EL (cell line): Measurements from ENCODE around the gene DOHH.
A peak's percentile ranks its signal among the peaks of the same experiment; 100 is the strongest.

Source experiments
- DNase-seq: peaks from one replicate; pipeline ENCODE4 v3.0.0-alpha.2; 2016

DOHH gene

GRCh38 chr19:3499738-3500428 is 591 bp downstream of the DOHH start:
- DNase-seq: no peak

- DNase-seq: no peak
Measured at GRCh38 chr19:3497757-3498520, 2.5 kb downstream of the DOHH start.

GRCh38 chr19:3496392-3497273 is 3.8 kb downstream of the DOHH start:
- DNase-seq: no peak

GRCh38 chr19:3494559-3494958 is 5.9 kb downstream of the DOHH start:
- no peak for DNase-seq

- DNase-seq: no peak
Measured at GRCh38 chr19:3494051-3494450, 6.4 kb downstream of the DOHH start.

GRCh38 chr19:3493651-3494050 is 6.8 kb downstream of the DOHH start:
- DNase-seq: no peak

GRCh38 chr19:3492919-3493318 is 7.6 kb downstream of the DOHH start:
- DNase-seq: no peak

GRCh38 chr19:3492131-3492839 is 8.2 kb downstream of the DOHH start:
- no peak for DNase-seq

GRCh38 chr19:3491396-3492119 is 8.9 kb downstream of the DOHH start:
- DNase-seq: no peak

GRCh38 chr19:3483226-3483628 is 17.2 kb downstream of the DOHH start, which contains the start of gene SMIM44:
TSS of gene SMIM44 (minus strand) at chr19:3483441. CDS start at chr19:3483403, 38 bp downstream.
- no peak for DNase-seq

GRCh38 chr19:3482507-3483225 is 17.8 kb downstream of the DOHH start:
- DNase-seq: no peak

GRCh38 chr19:3481241-3482090 is 19.0 kb downstream of the DOHH start:
- DNase-seq: no peak

- DNase-seq: no peak
Measured at GRCh38 chr19:3480383-3481091, 19.9 kb downstream of the DOHH start, which contains the start of gene SMIM24. TSS of gene SMIM24 (minus strand) at chr19:3480525. CDS start at chr19:3480463, 62 bp downstream.

GRCh38 chr19:3479834-3480215 is 20.6 kb downstream of the DOHH start:
- no peak for DNase-seq

GRCh38 chr19:3479177-3479833 is 21.2 kb downstream of the DOHH start:
- DNase-seq: peak; percentile 33

- no peak for DNase-seq
Measured at GRCh38 chr19:3478409-3479176, 21.9 kb downstream of the DOHH start.

GRCh38 chr19:3477951-3478350 is 22.5 kb downstream of the DOHH start:
- DNase-seq: no peak

- DNase-seq: no peak
Measured at GRCh38 chr19:3477506-3477905, 23.0 kb downstream of the DOHH start.
